GM10266 (cell line): ENCODE results near the gene MESP2.

Source experiments
- DNase-seq: peaks from one replicate; pipeline ENCODE4 v3.0.0; 2012; ENCODE audit errors: extremely low spot score
- TF ChIP-seq, protein P1 (sequence below): IDR thresholded peaks from 2 replicates; pipeline ENCODE4 v1.5.1; 2012; ENCODE audit warnings: mild to moderate bottlenecking, low read depth; ENCODE audit not compliant: control insufficient read depth, insufficient read depth; ENCODE audit errors: missing control alignments

MESP2 gene

DNA sequence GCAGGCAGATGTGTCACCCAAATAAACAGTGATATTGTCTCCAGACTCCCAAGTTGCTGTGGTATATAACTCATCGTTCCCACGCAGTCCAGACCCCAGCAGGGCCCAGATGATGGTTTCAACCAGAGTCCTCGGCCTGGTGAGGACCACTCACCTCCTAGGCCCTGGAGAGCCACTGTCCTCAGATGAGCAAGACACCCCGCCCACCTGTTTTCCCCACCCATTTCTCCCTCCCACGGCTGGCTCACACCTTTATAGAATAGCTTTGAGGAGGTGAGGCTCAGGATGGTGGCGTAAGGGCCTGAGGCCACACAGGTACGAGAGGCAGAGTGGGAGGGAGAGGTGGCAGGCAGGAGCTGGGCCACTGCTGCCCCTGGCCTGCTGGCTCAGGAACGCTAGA is 32.5 kb upstream of the MESP2 start:
- TF ChIP-seq, protein P1, sequence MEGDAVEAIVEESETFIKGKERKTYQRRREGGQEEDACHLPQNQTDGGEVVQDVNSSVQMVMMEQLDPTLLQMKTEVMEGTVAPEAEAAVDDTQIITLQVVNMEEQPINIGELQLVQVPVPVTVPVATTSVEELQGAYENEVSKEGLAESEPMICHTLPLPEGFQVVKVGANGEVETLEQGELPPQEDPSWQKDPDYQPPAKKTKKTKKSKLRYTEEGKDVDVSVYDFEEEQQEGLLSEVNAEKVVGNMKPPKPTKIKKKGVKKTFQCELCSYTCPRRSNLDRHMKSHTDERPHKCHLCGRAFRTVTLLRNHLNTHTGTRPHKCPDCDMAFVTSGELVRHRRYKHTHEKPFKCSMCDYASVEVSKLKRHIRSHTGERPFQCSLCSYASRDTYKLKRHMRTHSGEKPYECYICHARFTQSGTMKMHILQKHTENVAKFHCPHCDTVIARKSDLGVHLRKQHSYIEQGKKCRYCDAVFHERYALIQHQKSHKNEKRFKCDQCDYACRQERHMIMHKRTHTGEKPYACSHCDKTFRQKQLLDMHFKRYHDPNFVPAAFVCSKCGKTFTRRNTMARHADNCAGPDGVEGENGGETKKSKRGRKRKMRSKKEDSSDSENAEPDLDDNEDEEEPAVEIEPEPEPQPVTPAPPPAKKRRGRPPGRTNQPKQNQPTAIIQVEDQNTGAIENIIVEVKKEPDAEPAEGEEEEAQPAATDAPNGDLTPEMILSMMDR = no peak
- no peak for DNase-seq

DNA sequence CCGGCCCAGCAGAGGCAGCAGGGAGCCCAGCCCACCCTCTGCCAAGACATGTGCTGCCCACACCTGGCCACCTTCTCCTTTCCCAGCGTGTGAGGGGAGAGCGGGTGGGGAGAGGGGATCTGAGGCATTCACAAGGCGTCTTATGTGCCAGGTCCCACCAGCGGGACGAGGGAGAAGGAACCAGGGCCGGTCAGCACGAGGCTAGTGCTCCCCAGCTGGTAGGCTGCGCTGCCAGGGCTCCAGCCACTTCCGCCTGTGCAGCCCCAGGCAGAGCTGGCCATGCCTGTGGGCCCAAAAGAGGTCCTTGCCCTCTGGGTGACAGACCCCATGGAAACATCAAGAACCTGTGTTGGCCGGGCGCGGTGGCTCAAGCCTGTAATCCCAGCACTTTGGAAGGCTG is 31.0 kb upstream of the MESP2 start:
- DNase-seq = no peak

DNA sequence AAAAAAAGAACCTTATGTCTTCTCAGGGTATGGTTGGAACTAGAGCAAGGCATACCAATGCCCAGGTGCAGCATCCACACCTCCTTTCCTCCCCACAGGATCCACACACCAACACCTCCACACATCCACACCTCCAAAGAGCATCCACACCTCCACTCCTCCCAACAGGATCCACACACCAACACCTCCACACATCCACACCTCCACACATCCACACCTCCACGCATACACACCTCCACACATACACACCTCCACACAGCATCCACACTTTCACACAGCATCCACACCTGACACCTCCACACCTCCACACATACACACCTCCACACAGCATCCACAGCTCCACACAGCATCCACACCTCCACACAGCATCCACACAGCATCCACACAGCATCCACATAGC is 30.4 kb upstream of the MESP2 start:
- TF ChIP-seq, protein P1 = no peak
- DNase-seq = no peak

More for the DNA sequence above, 31.0 kb upstream of the MESP2 start:
- TF ChIP-seq, protein P1 = no peak

DNA sequence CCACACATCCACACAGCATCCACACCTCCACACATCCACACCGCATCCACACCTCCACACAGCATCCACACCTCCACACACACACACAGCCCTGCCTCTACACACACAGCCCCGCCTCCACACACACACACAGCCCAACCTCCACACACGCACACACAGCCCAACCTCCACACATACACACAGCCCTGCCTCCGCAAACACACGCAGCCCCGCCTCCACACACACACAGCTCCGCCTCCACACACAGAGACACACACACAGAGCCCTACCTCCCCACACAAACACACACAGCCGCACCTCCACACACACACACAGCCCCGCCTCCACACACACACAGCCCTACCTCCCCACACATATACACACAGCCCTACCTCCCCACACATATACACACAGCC is 29.7 kb upstream of the MESP2 start:
- TF ChIP-seq, protein P1 = no peak

DNA sequence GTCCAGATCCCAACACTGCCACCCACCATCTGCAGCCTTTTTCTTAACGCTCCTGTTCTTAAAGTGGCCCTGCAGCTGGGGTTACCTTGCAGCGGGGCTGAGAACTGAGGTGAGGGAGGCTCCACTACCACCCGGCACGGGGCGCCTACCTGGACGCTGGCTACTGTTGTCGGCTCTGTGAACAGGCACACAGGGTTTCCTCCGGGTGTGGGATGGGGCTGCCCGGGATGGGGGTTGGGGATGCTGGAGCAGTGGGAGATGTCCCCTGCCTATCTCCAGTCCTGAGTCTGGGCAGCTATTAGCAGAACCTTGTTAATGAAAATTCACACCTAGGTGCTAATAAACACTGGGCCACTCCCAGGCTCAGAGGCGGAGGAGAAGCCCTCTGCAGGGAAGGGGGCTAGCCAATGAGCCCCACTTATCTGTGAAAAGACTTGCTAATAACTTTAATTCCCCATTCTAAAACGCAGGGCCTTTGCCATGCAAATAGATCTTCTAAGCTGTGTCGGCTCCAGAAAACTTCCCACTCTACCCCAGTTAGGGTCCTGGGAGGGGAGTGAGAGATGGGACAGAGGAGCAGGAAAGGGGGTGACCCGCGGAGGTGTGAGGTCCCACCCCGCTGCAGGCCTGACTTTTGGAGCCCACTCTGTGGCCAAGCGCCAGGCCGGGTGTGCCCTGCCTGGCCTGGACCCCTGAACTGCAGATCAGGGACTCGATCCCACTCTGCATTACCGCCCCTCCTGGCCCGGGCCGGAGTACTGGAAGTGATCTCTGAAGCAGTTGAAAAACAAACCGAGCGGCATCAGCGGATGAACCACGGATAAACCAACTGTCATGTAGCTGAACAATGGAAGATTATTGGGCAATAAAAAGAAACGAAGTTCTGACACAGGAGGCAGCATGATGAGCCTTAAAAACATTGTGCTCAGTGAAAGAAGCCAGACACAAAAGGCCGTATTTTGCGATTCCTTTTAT is 28.1 kb upstream of the MESP2 start:
- no peak for DNase-seq
- TF ChIP-seq, protein P1 = no peak

More for the DNA sequence above, 29.7 kb upstream of the MESP2 start:
- no peak for DNase-seq

DNA sequence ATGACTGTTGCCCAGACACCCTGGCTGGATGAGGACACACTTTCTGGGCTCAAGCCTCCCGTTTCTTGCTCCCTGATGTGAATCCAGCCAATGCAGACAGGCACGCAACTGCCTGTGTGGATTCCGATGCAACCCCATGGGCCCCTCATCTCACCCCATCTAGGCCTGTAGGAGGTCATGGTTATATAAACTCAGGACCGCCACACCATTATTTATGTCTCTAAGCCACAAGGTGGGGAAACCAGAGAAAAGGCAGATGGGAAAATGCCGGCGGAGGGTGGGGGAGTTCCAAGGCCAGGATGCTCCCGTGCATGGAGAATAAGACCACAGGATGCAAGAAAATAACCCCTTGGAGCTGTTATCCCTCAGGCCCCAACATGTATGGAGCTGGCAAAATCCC is 27.1 kb upstream of the MESP2 start:
- TF ChIP-seq, protein P1 = no peak
- peak; percentile 17 for DNase-seq

DNA sequence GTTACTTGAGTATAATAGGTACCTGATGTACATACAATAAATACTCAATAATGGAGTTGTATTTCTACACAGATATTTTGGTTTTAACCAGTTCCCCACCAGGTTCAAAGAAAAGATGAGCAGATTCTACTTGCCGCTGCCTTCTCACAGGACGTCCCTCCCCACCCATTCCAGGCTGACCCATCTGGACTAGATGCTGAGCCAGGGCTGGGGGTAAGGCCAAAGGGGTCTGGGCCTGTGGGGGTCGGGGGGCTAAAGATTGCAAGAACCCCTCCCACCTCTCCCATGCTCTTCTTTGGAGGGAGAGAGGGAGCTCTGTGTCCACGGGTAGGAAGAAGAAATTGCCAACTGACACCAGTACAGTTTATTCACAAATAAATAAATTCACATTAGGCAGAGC is 26.6 kb upstream of the MESP2 start:
- TF ChIP-seq, protein P1 = no peak
- DNase-seq = peak; percentile 24
